Measurements from ENCODE around the gene WIPI1.
A peak's percentile ranks its signal among the peaks of the same experiment; 100 is the strongest.
"Not testable (repeated sequence)": the region's sequence is repeated elsewhere in the genome, so short reads cannot be mapped to it uniquely, and the experiment has no call there.

Gene WIPI1

GRCh38 chr17:68381076-68381900, 76.0 kb downstream of the WIPI1 start:
- peak; percentile 11 for DNase-seq

GRCh38 chr17:68379692-68380677, 77.3 kb downstream of the WIPI1 start:
- DNase-seq: no peak

GRCh38 chr17:68379177-68379510, 78.2 kb downstream of the WIPI1 start:
- DNase-seq: no peak

- no peak for DNase-seq
These were observed 78.8 kb downstream of the WIPI1 start for GRCh38 chr17:68378268-68379176.

GRCh38 chr17:68377771-68378267, 79.5 kb downstream of the WIPI1 start:
- DNase-seq: no peak

GRCh38 chr17:68376178-68376577, 81.1 kb downstream of the WIPI1 start:
- not testable (repeated sequence) for DNase-seq

GRCh38 chr17:68375566-68375965, 81.7 kb downstream of the WIPI1 start:
- no peak for DNase-seq
